Measurements from ENCODE around the gene EXOC8. TPM values are rescaled to one million over a fixed set of nuclear protein-coding genes. Genes with fewer than 3 reads are reported as not detected.
A peak's percentile ranks its signal among the peaks of the same experiment; 100 is the strongest.

Gene EXOC8
- total RNA-seq, 1 experiment from 2014 or later = 11.3 TPM

DNA sequence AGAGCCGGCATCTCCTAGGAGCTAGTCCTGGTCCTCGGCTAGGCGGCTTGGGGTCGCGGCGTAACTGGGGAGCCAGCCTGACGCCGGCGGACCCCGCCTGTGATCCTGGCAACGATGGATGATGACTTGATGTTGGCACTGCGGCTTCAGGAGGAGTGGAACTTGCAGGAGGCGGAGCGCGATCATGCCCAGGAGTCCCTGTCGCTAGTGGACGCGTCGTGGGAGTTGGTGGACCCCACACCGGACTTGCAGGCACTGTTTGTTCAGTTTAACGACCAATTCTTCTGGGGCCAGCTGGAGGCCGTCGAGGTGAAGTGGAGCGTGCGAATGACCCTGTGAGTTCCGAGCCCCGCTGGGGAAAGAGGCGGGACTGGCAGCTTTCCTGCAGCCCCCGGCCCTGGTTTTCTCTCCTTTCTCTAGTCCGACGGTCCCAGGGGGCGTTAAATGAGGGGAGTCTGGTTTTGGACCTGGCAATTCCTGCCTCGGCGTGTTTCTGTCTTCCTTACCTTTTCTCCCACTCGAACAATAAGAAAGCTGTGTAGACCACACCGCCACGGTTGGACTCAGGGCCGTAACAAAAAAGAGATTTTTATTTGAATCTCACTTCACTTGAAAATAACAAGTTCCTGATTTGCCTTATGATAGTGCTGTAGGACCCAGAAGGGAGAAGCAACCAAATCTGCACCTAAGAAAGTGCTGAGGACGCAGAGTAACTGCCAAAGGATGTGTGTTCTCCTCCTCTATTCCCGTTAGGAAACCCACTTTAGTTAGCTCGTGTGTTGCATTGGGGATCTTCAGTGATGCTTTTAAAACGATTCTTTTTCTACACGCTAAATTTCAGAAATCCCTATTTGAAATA lies 847 bp upstream of the EXOC8 start, which contains the start of gene SPRTN (continued):
- TF ChIP-seq, protein P1, sequence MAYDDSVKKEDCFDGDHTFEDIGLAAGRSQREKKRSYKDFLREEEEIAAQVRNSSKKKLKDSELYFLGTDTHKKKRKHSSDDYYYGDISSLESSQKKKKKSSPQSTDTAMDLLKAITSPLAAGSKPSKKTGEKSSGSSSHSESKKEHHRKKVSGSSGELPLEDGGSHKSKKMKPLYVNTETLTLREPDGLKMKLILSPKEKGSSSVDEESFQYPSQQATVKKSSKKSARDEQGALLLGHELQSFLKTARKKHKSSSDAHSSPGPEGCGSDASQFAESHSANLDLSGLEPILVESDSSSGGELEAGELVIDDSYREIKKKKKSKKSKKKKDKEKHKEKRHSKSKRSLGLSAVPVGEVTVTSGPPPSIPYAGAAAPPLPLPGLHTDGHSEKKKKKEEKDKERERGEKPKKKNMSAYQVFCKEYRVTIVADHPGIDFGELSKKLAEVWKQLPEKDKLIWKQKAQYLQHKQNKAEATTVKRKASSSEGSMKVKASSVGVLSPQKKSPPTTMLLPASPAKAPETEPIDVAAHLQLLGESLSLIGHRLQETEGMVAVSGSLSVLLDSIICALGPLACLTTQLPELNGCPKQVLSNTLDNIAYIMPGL (CRISPR knock-in tag; IDR thresholded peaks at IDR 0.05) = 0 out of 2 replicates have a peak, but pooled peaks have one; percentile 21
- TF ChIP-seq CBFB (CRISPR knock-in tag; IDR thresholded peaks at IDR 0.05; ENCODE audit: low read depth) = no peak
- TF ChIP-seq, protein P2, sequence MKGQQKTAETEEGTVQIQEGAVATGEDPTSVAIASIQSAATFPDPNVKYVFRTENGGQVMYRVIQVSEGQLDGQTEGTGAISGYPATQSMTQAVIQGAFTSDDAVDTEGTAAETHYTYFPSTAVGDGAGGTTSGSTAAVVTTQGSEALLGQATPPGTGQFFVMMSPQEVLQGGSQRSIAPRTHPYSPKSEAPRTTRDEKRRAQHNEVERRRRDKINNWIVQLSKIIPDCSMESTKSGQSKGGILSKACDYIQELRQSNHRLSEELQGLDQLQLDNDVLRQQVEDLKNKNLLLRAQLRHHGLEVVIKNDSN (CRISPR knock-in tag; IDR thresholded peaks at IDR 0.05) = 0 out of 2 replicates have a peak, but pooled peaks have one; percentile 8
- no peak for TF ChIP-seq NFYB (CRISPR knock-in tag; conservative IDR thresholded peaks at IDR 0.05; ENCODE audit: low read depth)
- TF ChIP-seq, protein P3, sequence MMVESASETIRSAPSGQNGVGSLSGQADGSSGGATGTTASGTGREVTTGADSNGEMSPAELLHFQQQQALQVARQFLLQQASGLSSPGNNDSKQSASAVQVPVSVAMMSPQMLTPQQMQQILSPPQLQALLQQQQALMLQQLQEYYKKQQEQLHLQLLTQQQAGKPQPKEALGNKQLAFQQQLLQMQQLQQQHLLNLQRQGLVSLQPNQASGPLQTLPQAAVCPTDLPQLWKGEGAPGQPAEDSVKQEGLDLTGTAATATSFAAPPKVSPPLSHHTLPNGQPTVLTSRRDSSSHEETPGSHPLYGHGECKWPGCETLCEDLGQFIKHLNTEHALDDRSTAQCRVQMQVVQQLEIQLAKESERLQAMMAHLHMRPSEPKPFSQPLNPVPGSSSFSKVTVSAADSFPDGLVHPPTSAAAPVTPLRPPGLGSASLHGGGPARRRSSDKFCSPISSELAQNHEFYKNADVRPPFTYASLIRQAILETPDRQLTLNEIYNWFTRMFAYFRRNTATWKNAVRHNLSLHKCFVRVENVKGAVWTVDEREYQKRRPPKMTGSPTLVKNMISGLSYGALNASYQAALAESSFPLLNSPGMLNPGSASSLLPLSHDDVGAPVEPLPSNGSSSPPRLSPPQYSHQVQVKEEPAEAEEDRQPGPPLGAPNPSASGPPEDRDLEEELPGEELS (CRISPR knock-in tag; IDR thresholded peaks at IDR 0.05) = peak; percentile 75; the same call in 1 of the 2 replicates

- Mint-ChIP-seq H3K36me3 (peaks cover 22% of the 10 kb centered on the region), H3K27ac (peak overlapping the region; percentile 98), H3K4me3 (peak overlapping the region; percentile 98), H3K9me3 (peaks cover 3% of the 10 kb centered on the region; the same call in 1 of the 2 replicates), H3K27me3 (ENCODE audit: low read depth) (peaks cover 4% of the 10 kb centered on the region), H3K4me1 (peaks cover 40% of the 10 kb centered on the region)
- DNase-seq (ENCODE audit: low spot score) = no peak
- TF ChIP-seq, protein P1 (CRISPR knock-in tag; IDR thresholded peaks at IDR 0.05) = peak; percentile 25; the same call in 1 of the 2 replicates
- no peak for TF ChIP-seq CREM (CRISPR knock-in tag; IDR thresholded peaks at IDR 0.05)
- TF ChIP-seq TEAD1 (CRISPR knock-in tag; IDR thresholded peaks at IDR 0.05) = 0 out of 2 replicates have a peak, but pooled peaks have one; percentile 12
- POLR2A ChIA-PET = interaction anchor here (1.5 kb wide), 1 partner anchor 194 kb away, joined by 6 read pairs; no protein-coding TSS in a partner anchor
- CTCF ChIA-PET = interaction anchor here (0.6 to 2.2 kb wide), 6 partner anchors 12 to 419 kb away, joined by 3 to 10 read pairs (median 3); no protein-coding TSS in a partner anchor
- no peak for ATAC-seq
Measured at GRCh38 chr1:231337043-231337471, 595 bp downstream of the EXOC8 start.

DNA sequence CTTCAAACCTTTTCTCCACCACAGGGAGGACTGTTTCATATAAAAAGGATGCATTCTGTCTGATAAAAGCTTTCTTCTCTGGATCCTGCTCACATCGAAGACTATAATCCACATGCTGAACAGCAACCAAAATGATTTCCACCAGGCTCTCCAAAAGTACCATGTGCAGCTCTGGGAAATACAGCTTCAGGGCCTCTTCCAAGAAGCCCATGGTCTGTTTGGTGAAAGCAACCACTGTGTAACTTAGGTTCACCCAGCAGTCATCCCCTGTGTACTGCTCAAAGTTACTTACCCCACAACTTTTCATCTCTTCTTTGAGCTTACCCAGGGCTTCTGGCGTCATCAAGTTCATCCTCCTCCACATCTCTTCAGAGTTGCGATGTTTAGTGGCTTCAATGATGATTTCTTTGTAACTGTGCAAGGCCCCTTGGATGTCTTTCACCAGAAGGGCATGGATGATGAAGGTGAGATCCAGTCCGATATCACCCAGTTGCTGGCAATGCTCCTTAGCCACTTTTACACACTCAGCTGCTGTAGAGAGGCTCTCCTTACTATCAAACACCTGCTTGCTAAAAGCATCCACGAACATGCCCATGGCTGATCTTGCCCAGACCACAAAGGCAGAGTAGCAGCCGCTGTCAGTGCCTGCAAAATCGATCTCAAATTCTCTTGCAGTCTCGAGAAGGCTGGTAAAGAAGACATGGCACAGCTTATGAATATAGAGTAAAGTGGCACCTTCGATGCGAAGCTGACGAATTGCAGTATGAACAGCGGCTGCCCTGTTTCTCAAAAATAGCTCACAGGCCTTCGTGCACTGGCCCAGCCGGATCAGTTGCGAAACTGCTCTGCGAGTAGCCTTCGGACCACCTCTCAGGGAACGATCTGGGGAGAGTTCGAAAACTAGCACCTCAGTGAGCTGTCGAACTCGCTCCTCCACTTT lies 1.7 kb downstream of the EXOC8 start:
- Mint-ChIP-seq H3K9me3 (no peaks in the 10 kb centered on the region), H3K27ac (peak overlapping the region; percentile 40; the same call in 1 of the 2 replicates), H3K27me3 (ENCODE audit: low read depth) (peaks cover 4% of the 10 kb centered on the region), H3K4me1 (peaks cover 40% of the 10 kb centered on the region), H3K36me3 (peaks cover 12% of the 10 kb centered on the region), H3K4me3 (peak overlapping the region; percentile 98)
- CTCF ChIA-PET = interaction anchor here (2.2 kb wide), 1 partner anchor 20 kb away, joined by 10 read pairs; no protein-coding TSS in a partner anchor
- no peak for DNase-seq (ENCODE audit: low spot score)
- no peak for ATAC-seq
- no peak for TF ChIP-seq FOXP1 (CRISPR knock-in tag; IDR thresholded peaks at IDR 0.05; ENCODE audit: borderline replicate concordance)
- POLR2A ChIA-PET = no interaction called here

All from WTC11 (cell line).